HG02623 (cell line): Measurements from ENCODE around the gene ARHGAP26.
A peak's percentile ranks its signal among the peaks of the same experiment; 100 is the strongest.

ENCODE experiments used
- ATAC-seq: cut with Tn5 transposase; IDR thresholded peaks from one replicate; pipeline ENCODE4 v1.9.1; 2021; ENCODE audit warnings: moderate library complexity; ENCODE audit not compliant: unreplicated experiment

Gene ARHGAP26

DNA sequence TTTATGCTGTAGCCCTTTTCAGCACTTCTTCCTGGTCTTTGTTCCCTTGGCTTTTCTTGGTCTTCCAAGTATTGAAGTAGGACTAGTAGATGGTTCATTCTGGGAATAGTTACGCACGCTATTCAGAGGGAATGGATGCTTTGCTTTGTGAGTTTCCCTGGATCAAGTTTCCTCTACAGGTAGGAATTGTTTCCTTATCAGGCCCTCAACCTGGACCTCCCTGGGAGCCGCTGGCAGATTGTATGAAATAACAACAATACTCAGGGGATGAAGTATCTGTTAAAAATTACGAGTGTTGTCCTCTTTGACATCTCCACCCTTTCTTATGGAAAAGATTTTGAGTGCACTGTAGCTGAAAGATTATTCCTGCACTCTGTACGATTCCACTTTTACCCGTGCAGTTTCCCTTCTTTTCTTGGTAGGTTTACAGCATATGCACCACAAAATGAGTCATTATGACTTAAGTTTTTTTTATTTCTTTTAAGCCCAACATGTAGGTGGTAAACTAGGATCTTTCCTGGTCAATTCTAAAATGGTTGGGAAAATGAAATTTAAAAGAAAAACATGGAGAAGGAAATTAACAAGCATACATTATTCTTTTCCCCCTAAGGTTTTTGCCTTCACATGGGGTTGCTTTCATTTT, 57.9 kb downstream of the ARHGAP26 start:
- ATAC-seq: no peak

DNA sequence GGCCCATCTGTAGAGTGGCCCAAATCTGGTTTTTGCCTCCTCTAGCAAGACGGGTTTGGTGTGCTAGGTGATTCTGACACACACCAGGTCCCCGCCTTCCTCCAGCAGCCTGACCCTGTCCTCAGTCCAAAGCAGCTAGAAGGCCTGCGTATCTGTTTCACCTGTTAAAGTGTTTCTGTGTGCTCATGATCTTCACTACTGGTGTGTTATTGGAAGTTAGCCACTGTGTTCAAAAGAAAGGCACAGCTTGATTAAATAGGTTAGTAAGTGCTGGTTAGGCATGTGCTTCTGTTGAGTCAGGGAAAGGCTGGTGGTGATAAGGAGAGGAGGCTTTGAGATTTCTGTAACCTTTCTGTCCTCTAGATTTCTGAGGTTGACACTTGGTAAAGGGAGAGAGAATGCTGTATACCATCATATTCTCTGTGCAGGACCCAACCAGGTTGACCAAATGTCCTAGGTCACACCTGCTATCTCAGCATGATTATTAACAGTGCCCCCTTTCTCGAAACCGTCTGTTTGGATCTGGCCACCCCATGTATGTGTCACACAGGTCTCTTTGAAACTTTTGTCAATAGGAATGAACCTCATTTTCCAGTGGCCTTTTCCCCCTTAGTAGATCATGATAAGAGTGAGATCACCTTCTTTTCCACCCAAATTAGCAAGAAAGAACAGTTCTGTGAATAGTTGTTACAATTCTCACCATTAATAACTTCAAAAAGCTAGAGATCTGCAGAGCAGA, 58.8 kb downstream of the ARHGAP26 start:
- ATAC-seq: no peak

DNA sequence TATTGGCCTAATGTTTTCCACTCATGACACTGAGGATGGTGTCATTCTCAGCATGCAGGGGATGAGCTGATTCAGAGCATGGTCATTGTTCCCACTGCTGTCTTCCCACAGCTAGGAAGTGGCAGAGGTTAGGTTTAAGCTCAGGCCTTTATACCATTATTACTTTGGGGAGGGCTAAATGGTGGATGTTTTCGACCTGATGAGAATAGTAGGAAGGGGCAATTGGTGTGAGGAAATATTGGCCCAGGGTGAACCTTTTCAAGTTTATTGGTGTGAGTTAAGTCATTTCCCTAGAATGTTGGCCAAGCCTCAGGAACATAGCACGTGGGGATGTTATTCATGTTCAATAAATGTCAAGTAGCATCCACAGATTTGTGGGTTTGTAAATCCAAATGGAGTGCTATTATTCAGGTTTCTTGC, 59.6 kb downstream of the ARHGAP26 start:
- no peak for ATAC-seq

DNA sequence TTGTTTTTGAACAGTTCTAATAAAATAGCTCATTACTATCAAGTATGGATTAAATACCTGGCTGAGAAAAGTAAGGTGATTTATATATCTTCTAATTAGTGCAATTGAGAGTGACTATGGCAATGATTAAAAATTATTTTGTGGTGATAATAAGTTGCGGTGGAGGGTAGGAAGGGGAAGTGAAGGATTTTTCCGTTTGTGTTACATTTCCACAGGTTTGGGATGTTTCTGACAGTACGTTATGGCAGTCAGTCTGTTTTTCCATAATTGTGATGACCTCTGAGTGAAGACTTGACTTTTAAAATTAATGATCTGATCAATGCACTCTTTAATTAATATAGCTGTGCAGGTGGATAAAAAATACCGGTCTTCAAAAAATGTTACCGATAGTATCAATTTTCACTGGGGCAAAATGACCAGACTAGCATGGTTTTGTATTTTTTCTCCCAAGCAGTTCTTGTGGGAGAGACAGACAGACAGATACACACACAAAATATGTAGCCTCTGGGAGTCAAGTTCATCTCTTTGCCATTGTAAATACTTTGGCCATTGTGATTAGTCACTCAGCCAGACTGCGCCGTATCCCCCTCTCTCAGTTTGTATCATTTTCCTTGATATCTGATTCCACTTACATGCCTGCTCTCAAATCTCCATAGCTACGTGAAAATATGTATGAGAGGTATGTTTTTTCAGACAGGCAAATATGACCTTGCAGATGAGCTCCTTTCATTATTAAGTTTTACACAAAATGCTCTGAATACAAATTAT, 60.2 kb downstream of the ARHGAP26 start:
- ATAC-seq: no peak

DNA sequence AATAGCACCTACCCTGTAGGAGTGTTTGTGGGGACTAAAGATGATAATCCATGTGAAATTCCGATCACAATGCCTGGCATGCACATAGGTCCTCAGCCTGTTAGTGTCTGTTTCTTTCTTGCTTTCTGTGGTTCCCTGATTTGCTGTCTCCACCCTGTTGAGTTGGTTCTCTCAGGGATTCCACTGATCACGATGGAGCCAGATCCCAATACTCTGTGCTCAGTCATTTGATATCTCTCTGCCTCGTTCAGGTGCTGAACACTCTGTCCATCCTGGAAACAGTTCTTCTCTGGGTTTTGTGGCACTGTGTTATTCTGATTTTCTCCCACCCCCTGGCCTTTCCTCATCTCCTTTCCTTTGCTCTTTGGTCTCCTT, 60.8 kb downstream of the ARHGAP26 start:
- no peak for ATAC-seq

DNA sequence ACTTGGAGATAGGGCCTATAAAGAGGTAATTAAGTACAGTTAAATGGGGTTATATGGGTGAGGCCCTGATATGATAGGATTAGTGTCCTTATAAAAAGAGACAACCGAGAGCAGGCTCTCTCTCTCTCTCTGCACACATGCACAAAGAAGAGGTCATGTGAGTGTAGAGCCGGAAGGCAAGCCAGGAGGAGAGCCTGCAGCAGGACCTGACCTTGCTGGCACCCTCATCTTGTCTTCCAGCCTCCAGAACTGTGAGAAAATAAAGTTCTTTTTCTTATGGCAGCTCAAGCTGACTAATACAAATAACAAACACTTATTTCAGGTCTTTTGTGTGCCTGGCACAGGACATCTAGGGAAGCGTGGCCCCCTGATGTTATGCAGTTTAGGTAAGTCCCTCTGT, 62.1 kb downstream of the ARHGAP26 start:
- no peak for ATAC-seq

DNA sequence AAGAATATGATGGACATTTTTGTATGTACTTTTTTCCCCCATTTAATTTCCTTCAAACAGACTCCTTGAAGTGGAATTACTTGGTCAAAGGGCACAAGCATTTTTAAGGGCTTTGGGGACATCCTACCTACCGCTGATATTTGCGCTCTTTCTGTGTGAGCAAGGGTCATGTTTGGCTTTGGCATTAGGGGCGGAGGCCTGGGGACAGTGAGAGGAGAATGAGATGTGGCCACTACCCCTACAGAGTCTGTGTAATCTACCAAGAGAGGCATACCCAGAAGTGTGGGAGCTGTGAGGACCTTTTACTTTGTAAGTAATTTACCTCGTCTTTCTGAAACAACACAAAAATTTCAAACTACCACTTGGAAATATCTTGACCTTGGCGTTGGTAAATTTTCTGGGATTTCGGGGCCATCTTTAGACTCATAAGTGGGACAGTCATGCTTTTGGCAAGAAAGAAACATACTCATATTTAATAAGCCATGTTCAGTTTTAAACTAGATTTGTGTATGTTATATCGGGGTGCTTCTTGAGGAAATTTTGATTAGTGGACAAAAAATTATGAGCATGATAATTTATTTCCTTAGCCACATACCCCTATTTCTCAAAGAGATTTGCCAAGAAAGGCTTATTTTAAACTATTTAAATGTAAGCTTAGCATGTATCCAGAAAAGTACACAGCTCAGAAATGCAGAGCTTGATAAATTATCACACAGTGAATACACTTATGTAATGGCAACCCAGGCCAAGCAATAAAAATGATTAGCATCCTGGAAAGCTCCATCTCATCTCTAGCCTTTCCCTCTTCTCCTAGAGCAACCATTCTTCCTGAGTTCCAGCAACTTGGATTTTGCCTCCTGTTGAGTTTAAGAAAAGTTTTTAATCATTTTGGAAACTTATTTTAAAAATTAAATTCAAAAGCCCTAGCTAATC, 63.6 kb downstream of the ARHGAP26 start:
- no peak for ATAC-seq

DNA sequence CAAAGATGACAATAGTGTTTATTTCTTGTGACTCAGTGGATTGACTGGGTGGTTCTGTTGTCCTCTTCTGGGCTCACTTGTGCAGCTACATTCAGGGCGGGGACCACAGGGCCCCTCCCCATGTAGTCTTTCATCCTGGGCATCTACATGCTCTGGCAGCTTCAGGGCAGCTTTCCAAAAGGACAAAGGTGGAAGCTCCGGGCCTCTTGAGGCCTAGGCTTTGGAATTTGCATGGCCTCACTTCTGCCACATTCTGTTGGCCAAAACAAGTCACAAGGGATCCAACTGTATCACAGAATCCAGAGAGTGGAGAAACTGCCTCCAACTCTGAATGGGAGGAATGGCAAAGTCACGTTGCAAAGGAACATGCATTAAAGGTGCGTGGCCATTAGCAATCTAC, 64.3 kb downstream of the ARHGAP26 start:
- ATAC-seq: no peak

DNA sequence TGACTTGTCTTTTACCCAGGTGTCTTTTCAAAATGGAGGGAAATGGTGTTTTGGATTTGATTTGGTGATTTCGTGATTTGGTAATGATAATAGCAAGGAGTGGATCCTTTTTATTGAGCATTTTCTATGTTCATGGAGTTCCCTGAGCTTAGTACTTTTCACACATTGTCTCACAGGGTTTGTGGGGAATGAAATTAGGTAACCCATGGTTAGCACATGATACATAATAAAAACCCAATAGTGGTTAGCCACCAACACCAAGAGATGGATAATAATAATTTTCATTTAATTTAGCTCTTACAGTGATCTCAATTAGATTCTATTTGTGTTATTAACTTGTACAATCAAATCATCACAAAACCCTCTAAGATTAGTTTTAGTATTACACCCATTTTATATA, 65.4 kb downstream of the ARHGAP26 start:
- ATAC-seq: no peak

DNA sequence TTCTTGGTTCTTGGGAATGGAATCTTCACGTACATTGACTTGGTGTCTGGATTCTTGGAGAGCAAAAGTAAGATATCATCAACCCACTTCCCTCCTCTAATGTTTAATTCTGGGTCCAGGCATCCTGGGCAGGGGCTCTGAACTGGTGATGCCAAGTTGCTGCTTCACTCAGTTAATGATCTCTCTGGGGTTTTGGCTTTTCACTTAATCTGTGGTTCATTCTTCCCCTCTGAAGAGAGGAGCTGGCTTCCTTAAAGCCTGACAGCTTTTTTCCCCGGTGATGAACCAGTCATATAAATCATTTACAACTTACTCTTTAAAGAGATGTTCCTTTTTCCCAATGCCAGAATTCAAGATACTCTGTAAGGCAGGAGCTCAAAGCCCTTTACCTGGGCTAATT, 65.9 kb downstream of the ARHGAP26 start:
- ATAC-seq: no peak

DNA sequence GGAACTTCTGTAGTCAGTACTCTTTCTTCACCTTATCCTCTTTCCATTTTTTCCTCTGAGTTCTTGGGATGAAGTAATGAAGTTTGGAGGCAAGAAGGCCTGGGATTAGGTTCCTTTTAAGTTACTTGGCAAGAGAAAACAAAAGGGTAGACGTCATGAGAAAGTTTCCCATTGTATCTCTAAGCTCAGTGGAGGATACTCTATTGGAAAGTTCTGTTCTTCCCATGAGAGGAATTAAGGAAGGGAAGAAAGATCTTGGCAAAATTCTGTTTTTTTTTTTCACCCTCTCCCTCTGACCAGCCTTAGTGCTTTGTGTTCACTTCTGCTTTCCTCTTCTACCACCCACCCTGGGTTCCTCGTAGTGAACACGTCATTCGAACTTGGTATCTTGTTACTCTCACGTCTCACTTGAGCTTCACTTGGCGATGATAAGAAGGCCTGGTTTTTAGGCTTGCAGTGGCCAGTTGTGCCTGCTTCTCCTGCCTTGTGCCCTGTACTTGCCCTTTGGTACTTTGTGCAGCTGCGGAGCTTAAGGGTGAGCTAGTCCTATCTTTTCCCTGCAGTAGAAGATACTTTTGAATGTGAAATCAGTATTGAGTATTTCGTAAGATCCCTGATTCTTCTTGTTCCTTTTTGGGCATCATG, 67.0 kb downstream of the ARHGAP26 start:
- ATAC-seq: no peak

DNA sequence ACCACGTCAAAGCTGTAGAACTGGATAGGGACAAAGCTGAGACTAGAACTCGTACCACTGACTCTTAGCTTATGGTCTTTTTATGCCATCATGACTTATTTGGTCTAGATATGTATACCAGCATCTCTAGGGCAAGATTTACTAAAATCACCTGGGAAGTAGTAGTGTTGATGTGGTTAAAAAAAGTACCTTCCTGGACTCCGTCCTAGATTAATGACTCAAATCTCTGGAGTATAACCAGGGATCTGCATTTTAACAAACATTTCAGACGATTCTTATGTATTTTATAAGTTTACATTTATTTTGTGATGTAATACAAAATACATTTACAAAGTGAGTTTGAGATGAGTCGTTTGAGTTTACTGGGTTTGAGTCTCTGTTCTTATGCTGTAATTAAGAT, 68.7 kb downstream of the ARHGAP26 start:
- ATAC-seq: no peak

DNA sequence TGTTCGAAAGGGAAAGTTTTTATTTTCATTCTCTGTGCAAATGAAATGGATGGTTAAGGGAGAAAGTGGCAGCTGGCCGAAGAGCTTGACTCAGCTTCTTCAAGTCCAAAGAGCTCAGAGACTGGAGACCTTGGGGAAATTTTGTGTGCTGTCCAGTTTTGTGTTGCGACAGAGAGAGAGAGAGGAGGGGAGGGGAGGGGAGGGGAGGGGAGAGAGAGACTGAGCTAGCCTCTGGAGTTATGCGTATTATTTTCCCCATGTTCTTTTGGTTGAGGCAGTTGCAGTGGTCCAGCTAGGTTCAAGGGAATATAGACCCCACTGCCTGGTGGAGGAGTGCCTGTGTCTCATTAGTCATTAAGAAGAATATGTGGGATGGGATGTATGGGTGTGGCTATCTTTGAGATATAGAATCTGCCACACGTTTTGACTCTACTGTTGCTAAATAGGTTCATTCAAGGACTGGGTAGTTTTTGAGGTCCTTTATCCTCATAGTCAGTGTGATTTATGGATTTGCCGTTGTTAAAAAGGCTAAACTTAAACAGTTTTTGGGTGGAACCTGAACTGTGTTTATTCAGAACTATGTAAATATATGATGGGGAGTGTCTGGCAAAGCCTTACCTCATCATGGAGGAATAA, 69.7 kb downstream of the ARHGAP26 start:
- no peak for ATAC-seq

DNA sequence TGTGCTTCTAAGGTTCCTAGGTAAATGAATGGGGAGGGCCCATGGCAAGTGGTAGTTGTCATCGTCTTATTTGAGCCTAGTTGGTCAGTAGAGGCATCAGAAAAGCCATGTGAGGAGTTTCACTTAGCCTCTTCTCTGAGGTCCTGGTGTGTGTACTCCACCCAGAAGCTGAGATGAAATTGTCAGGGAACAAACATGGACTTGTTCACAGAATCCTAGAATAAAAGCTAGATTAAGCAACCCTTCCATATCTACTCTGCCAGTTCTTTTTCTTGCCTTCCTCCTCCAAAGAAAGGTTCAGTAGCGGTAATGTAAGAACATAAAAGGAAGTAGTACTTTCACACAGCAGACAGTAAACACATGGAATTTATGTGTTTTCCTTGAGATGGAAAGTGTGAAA, 70.4 kb downstream of the ARHGAP26 start:
- ATAC-seq: no peak

DNA sequence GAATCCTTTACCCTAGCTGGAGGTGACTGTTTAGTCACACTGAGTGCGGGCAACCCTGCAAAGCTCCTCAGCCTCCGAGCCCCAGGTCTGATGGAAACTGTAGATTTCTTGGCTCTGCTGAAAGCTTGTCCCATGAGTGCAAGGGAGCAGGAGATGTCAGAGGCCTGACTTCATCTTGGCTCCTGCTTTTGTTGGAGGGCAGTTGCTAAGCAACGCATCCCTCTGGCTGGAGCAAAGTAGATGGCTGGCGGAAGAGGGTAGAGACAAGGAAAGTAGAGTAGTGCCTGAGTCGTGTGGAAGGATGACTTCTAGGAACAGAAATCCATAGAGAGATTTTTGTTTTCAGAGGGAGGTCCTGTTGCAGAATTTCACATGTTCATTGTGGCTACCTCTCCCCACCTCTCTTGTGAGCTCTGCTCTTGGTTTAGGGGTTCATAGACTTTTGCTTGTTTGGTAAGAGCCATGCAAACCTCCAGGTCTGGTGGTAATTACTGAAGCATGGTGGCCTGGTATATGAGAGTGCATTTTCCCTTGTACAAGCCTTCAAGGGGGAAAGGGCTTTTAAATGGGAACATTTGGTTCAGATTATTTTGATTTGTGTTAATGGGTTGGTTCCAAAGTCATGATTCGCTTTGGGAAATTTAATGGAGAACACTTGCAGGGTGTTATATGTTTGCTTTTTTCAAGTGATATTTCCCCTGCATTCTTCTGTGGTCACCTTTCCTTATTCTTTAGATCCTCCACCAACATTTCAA, 71.5 kb downstream of the ARHGAP26 start:
- ATAC-seq: no peak

DNA sequence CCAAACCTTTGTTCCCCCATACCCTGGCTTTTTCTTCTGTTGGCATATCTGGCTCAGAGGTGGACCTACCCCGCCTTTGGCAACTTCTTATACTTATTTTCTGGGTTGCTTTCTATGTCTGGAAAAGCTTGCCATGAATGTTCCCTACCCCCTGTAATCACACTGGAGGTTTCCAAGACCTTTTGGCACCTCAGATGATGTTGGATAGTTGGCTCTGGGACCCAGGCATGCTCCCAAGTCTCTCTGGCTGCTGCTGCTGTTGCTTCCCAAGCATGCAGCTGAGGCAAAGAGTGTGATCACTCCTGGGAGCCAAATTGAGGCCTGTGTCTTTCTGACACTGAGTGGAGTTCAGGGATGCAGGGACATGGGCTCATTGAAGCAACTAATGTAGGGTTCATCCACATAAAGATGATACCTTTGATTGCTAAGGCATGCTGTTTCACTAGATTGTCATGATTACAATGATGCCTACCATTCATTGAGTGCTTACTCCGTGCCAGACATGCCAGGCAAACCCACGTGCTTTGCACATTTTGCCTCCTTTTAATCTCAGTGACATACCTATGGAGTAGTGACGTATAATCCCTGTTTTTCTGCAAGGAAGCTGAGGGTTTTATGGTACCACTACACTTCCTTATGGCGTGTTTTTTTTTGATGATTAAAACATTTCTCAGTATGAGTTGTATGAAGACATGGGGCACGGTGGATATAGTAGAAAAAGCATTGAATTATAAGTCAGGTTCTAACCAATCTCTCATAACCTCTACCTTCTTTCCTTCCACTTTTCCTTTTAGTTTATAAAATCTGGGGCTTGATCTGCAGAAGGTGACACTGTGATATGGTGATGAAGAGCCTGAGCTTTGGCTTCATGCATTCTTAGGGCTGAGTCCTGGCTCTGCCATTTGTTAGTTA, 73.1 kb downstream of the ARHGAP26 start:
- ATAC-seq: no peak

DNA sequence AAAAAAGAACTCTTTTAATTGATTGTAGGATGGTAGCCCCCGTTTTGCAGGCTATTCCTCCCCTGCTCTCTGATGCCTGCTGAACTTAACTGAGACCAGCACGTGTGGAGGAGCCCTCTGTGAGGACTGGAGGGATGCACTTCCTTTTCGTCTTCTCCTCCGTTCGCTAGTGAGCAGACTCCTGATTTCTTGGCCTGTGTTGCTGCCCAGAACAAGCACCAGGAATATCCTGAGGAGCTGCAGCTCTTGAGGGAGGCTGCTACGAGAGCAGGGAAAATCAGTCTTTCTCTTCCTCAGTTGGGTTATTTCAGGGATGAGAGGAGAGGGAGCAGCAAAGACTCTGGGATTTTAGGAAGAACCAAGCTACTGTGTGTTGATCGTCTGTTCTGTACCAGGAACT, 74.7 kb downstream of the ARHGAP26 start:
- no peak for ATAC-seq

DNA sequence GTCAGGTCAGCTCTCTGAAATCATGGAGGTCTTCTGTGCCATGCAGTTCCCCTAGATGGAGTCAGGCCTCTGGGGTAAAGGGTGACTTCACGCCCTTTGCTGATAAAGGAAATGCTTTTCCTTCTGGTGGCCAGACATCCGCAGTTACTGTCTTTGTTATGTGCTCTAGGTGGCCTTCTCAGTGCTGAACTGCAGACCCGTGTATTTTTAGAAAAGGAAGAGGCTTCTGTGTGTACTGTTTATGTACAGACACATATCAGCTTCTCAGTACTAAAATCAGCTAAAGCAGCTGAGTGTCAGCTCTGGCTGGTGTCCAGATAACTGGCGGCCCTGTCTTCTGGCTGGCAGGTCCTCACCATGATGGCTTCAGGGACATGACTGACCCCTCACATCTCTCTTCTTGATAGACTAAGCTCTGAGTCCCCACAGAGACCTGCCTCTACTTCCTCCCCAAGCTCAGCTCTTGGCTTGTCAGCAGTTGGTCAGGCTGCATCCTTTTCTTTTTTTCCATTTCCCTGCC, 75.3 kb downstream of the ARHGAP26 start:
- peak; percentile 54 for ATAC-seq
